Measurements from ENCODE around the gene SPATA9.

- TF ChIP-seq HNF4G (IDR thresholded peaks at IDR 0.05; ENCODE audit: borderline replicate concordance, low read depth, low read length) (no peak), HNF4G (CRISPR knock-in tag; IDR thresholded peaks at IDR 0.05; ENCODE audit: borderline replicate concordance, low read depth) (no peak), ZBED4 (CRISPR knock-in tag; IDR thresholded peaks at IDR 0.05; ENCODE audit: borderline replicate concordance) (0 out of 2 replicates have a peak, but pooled peaks have one; percentile 49), SIN3A (IDR thresholded peaks at IDR 0.05; ENCODE audit: borderline replicate concordance, low read depth, low read length) (no peak), ZNF800 (CRISPR knock-in tag; IDR thresholded peaks at IDR 0.05) (peak; percentile 99), ZHX2 (IDR thresholded peaks at IDR 0.05; ENCODE audit: low read depth) (no peak), ZHX2 (CRISPR knock-in tag; IDR thresholded peaks at IDR 0.05; ENCODE audit: borderline replicate concordance) (no peak), PHF21A (CRISPR knock-in tag; IDR thresholded peaks at IDR 0.05) (no peak), NFIC (IDR thresholded peaks at IDR 0.05; ENCODE audit: low read length) (no peak)
These were observed 49.1 kb upstream of the SPATA9 start for GRCh38 chr5:95731571-95732554.
